ENCODE measurements around the gene PRDX3. TPM values are rescaled to one million over a fixed set of nuclear protein-coding genes. Genes with fewer than 3 reads are reported as not detected.

The PRDX3 gene
- total and polyA plus RNA-seq, 2 of the 4 experiments (the other 2 are of a cell fraction) = 169 to 187 TPM

DNA sequence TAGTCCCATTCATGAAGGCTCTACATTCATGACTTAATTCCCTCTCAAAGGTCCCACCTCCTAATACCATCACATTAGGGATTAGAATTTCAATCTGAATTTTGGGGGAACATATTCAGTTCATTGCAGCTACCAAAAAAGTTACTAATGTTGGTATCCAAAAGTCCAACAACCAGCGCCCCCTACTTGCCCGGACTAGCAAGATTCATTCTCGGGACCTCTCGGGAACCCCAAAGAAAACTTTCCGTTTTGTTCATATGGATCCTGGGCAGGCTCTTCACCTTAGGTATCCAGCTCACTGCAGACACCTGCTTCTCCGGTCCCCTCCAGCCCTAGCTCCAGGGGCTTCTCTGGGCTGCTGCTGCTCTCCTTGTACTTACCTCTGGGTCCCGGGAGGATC lies 19.8 kb upstream of the PRDX3 start:
- peak overlapping the region; percentile 35; the same call in 1 of the 2 replicates for H3K18ac ChIP-seq (ENCODE audit: low read depth, low read length)
- peak overlapping the region; percentile 41; the same call in 1 of the 2 replicates for H3K23ac ChIP-seq (ENCODE audit: low read depth, low read length)
- H3K79me1 ChIP-seq (ENCODE audit: low read depth in 1 of 2, low read length in 2 of 2) = no peaks in the 10 kb centered on the region
- ChIA-PET CTCF (interaction anchor here (0.6 to 3.7 kb wide), 14 partner anchors 9 to 527 kb away, joined by 3 to 31 read pairs (median 6); partner anchors contain the start of genes BAG3 and RGS10), POLR2A (ENCODE audit: unreplicated experiment) (no interaction called here)
- no peaks in the 10 kb centered on the region for H3K36me3 ChIP-seq (ENCODE audit: control insufficient read depth, insufficient read depth, low read length)
- ATAC-seq (ENCODE audit: low read depth) (no peak; the same call in 1 of the 2 replicates), DNase-seq (no peak)
- peaks cover 2% of the 10 kb centered on the region; the same call in 1 of the 2 replicates for H3K9me3 ChIP-seq (ENCODE audit: control insufficient read depth, insufficient read depth, low read length)
- H3K9me1 ChIP-seq (ENCODE audit: insufficient read depth, low read length) = no peaks in the 10 kb centered on the region
- TF ChIP-seq CHD1 (IDR thresholded peaks at IDR 0.05; ENCODE audit: low read depth, low read length) (no peak), NFE2L2 (IDR thresholded peaks at IDR 0.05; ENCODE audit: low read depth, low read length) (no peak), RCOR1 (IDR thresholded peaks at IDR 0.05; ENCODE audit: insufficient replicate concordance, low read length) (no peak), MXI1 (IDR thresholded peaks at IDR 0.05; ENCODE audit: borderline replicate concordance, low read depth, low read length) (no peak), MAFK (IDR thresholded peaks at IDR 0.05; ENCODE audit: low read depth, low read length) (no peak), SMC3 (IDR thresholded peaks at IDR 0.05; ENCODE audit: low read depth, low read length) (0 out of 2 replicates have a peak, but pooled peaks have one; percentile 14), RAD21 (IDR thresholded peaks at IDR 0.05; ENCODE audit: low read length) (peak; percentile 23; the same call in 1 of the 2 replicates)
- TF ChIP-seq, protein P1, sequence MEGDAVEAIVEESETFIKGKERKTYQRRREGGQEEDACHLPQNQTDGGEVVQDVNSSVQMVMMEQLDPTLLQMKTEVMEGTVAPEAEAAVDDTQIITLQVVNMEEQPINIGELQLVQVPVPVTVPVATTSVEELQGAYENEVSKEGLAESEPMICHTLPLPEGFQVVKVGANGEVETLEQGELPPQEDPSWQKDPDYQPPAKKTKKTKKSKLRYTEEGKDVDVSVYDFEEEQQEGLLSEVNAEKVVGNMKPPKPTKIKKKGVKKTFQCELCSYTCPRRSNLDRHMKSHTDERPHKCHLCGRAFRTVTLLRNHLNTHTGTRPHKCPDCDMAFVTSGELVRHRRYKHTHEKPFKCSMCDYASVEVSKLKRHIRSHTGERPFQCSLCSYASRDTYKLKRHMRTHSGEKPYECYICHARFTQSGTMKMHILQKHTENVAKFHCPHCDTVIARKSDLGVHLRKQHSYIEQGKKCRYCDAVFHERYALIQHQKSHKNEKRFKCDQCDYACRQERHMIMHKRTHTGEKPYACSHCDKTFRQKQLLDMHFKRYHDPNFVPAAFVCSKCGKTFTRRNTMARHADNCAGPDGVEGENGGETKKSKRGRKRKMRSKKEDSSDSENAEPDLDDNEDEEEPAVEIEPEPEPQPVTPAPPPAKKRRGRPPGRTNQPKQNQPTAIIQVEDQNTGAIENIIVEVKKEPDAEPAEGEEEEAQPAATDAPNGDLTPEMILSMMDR (conservative IDR thresholded peaks at IDR 0.05; ENCODE audit: low read depth, low read length) = peak; percentile 37
- TF ChIP-seq, protein P2, sequence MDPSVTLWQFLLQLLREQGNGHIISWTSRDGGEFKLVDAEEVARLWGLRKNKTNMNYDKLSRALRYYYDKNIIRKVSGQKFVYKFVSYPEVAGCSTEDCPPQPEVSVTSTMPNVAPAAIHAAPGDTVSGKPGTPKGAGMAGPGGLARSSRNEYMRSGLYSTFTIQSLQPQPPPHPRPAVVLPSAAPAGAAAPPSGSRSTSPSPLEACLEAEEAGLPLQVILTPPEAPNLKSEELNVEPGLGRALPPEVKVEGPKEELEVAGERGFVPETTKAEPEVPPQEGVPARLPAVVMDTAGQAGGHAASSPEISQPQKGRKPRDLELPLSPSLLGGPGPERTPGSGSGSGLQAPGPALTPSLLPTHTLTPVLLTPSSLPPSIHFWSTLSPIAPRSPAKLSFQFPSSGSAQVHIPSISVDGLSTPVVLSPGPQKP (IDR thresholded peaks at IDR 0.05; ENCODE audit: borderline replicate concordance, low read depth, low read length) = no peak
- TF ChIP-seq, protein P3, sequence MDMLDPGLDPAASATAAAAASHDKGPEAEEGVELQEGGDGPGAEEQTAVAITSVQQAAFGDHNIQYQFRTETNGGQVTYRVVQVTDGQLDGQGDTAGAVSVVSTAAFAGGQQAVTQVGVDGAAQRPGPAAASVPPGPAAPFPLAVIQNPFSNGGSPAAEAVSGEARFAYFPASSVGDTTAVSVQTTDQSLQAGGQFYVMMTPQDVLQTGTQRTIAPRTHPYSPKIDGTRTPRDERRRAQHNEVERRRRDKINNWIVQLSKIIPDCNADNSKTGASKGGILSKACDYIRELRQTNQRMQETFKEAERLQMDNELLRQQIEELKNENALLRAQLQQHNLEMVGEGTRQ (IDR thresholded peaks at IDR 0.05; ENCODE audit: low read depth, low read length) = no peak
- H3K27me3 ChIP-seq (ENCODE audit: control insufficient read depth, insufficient read depth, low read length) = no peaks in the 10 kb centered on the region
- H3K9ac ChIP-seq (ENCODE audit: low read depth, low read length) = no peak overlapping the region
- no peak overlapping the region for H2BK5ac ChIP-seq (ENCODE audit: low read depth, low read length, poor library complexity, severe bottlenecking)
- no peak overlapping the region for H3K27ac ChIP-seq (ENCODE audit: insufficient read depth, low read length)
- no TSS peak for BruUV-seq (replicated peaks)
- H4K5ac ChIP-seq (ENCODE audit: low read depth, low read length) = no peak overlapping the region
- in situ Hi-C loops (cut with MboI; ENCODE audit: low sequenced_read_pairs) (loop anchor here (5.0 to 25.0 kb wide), 3 partner anchors 249 to 664 kb away; partner anchors contain the start of gene MCMBP), intact Hi-C loops (cut with micrococcal nuclease) (loop anchor here (2.0 kb wide), 2 partner anchors 218 to 398 kb away; partner anchors contain the start of gene TIAL1), dilution Hi-C loops (cut with HindIII; ENCODE audit: low sequenced_read_pairs, unreplicated experiment) (no loop called here)
- peaks cover 9% of the 10 kb centered on the region for H3K4me1 ChIP-seq (ENCODE audit: control insufficient read depth, insufficient read depth, low read length)
- WGBS, 2 experiments (ENCODE audit: extremely low coverage in 2 of 2, insufficient read length in 1 of 2) = 71% methylated on average over 4 of the region's 7 CpGs; no CpG with 5 or more reads in 1 of the 2 experiments
- no peak overlapping the region for H3K4me2 ChIP-seq (ENCODE audit: low read depth, low read length)
- H2AFZ ChIP-seq (replicated peaks; ENCODE audit: low read length, poor library complexity) = no peak overlapping the region
- no peaks in the 10 kb centered on the region for H4K20me1 ChIP-seq (ENCODE audit: insufficient read depth, low read length)
- no peak overlapping the region for H3K4ac ChIP-seq (ENCODE audit: low read depth, low read length)
- H2AK9ac ChIP-seq (replicated peaks; ENCODE audit: low read depth, low read length, poor library complexity) = no peak overlapping the region
- H3K14ac ChIP-seq (replicated peaks; ENCODE audit: low read depth, low read length) = no peak overlapping the region; the same call in 1 of the 2 replicates
- H2BK120ac ChIP-seq (ENCODE audit: low read depth, low read length) = peak overlapping the region; percentile 10; the same call in 1 of the 2 replicates
- H3K56ac ChIP-seq (ENCODE audit: extremely low read depth, insufficient read depth, low read length) = no peak overlapping the region
- no peak overlapping the region for H3K4me3 ChIP-seq (ENCODE audit: insufficient read depth, low read depth, low read length)
- no peak overlapping the region for H2BK15ac ChIP-seq (ENCODE audit: low read depth, low read length)
- peak overlapping the region; percentile 13 for H4K91ac ChIP-seq (ENCODE audit: insufficient read depth, low read depth, low read length)
- no peak overlapping the region; the same call in 1 of the 2 replicates for H2AK5ac ChIP-seq (ENCODE audit: low read depth, low read length)
- no peak overlapping the region; the same call in 1 of the 2 replicates for H2BK20ac ChIP-seq (ENCODE audit: low read depth, low read length)
- H4K8ac ChIP-seq (ENCODE audit: low read depth in 2 of 2, low read length in 2 of 2) = peak overlapping the region in 1 of 2 experiments; percentile 22; a peak in 1 of 4 replicates
